IMR-90 (cell line): Measurements from ENCODE around the gene ZNF385B.

ENCODE experiments used
- BHLHE40 ChIP-seq: fragments of 150-350 bp; IDR thresholded peaks from 2 replicates; pipeline ENCODE4 v1.6.1; 2016; ENCODE audit warnings: mild to moderate bottlenecking, low read depth, low read length
- CHD1 ChIP-seq: IDR thresholded peaks from 2 replicates; pipeline ENCODE4 v1.6.1; 2012; ENCODE audit warnings: low read depth, low read length, improper control_type of control experiment
- FOS ChIP-seq: fragments of 150-350 bp; IDR thresholded peaks from 2 replicates; pipeline ENCODE4 v1.6.1; 2016; ENCODE audit warnings: low read depth, low read length
- MXI1 ChIP-seq: IDR thresholded peaks from 2 replicates; pipeline ENCODE4 v1.6.1; 2012; ENCODE audit warnings: low read depth, mild to moderate bottlenecking, low read length, moderate library complexity, borderline replicate concordance
- POLR2A ChIP-seq: IDR thresholded peaks from 2 replicates; pipeline ENCODE4 v1.6.1; 2012; ENCODE audit warnings: mild to moderate bottlenecking, low read depth, low read length
- RAD21 ChIP-seq: IDR thresholded peaks from 2 replicates; pipeline ENCODE4 v1.6.1; 2012; ENCODE audit warnings: low read length, improper control_type of control experiment
- RCOR1 ChIP-seq: IDR thresholded peaks from 2 replicates; pipeline ENCODE4 v1.6.1; 2012; ENCODE audit warnings: mild to moderate bottlenecking, low read length, improper control_type of control experiment; ENCODE audit not compliant: insufficient replicate concordance
- SMC3 ChIP-seq: fragments of 150-350 bp; IDR thresholded peaks from 2 replicates; pipeline ENCODE4 v1.6.1; 2016; ENCODE audit warnings: low read depth, mild to moderate bottlenecking, antibody characterized with exemption, low read length, moderate library complexity
- USF2 ChIP-seq: fragments of 150-350 bp; IDR thresholded peaks from 2 replicates; pipeline ENCODE4 v1.6.1; 2017; ENCODE audit warnings: mild to moderate bottlenecking, antibody characterized with exemption, low read length, low read depth
- TF ChIP-seq, protein P1 (sequence below): conservative IDR thresholded peaks from 2 replicates; pipeline ENCODE4 v1.5.1; 2012; ENCODE audit warnings: mild to moderate bottlenecking, low read depth, low read length, improper control_type of control experiment

- TF ChIP-seq, protein P1, sequence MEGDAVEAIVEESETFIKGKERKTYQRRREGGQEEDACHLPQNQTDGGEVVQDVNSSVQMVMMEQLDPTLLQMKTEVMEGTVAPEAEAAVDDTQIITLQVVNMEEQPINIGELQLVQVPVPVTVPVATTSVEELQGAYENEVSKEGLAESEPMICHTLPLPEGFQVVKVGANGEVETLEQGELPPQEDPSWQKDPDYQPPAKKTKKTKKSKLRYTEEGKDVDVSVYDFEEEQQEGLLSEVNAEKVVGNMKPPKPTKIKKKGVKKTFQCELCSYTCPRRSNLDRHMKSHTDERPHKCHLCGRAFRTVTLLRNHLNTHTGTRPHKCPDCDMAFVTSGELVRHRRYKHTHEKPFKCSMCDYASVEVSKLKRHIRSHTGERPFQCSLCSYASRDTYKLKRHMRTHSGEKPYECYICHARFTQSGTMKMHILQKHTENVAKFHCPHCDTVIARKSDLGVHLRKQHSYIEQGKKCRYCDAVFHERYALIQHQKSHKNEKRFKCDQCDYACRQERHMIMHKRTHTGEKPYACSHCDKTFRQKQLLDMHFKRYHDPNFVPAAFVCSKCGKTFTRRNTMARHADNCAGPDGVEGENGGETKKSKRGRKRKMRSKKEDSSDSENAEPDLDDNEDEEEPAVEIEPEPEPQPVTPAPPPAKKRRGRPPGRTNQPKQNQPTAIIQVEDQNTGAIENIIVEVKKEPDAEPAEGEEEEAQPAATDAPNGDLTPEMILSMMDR = no peak
- TF ChIP-seq POLR2A (no peak), FOS (no peak), RAD21 (no peak), BHLHE40 (no peak), RCOR1 (no peak), USF2 (no peak), SMC3 (no peak), MXI1 (no peak), CHD1 (no peak)
Measured at GRCh38 chr2:179758636-179759035, 102.8 kb downstream of the ZNF385B start.
